ENCODE results near the gene PKP2. TPM values are rescaled to one million over a fixed set of nuclear protein-coding genes. Genes with fewer than 3 reads are reported as not detected.

PKP2 gene
- total RNA-seq, 3 donors from 2014 or later = 85.0 to 189 (median 147) TPM

- no peak overlapping the region for H3K4me3 ChIP-seq
- no peak for DNase-seq
- H3K36me3 ChIP-seq (ENCODE audit: low read depth) = no peaks in the 10 kb centered on the region
- intact Hi-C loops (cut with DNase I, micrococcal nuclease) = no loop called here
- H3K4me1 ChIP-seq (ENCODE audit: low read depth) = no peaks in the 10 kb centered on the region
- no peak for ATAC-seq
- TF ChIP-seq CTCF (IDR thresholded peaks at IDR 0.05) = no peak
- H3K9me3 ChIP-seq = no peaks in the 10 kb centered on the region
These were observed 108.2 kb downstream of the PKP2 start for GRCh38 chr12:32788405-32788804.

GRCh38 chr12:32785557-32785956 lies 111.0 kb downstream of the PKP2 start:
- no peak for ATAC-seq
- DNase-seq = no peak
- Histone ChIP-seq H3K36me3 (ENCODE audit: low read depth) (no peaks in the 10 kb centered on the region), H3K4me1 (ENCODE audit: low read depth) (no peaks in the 10 kb centered on the region), H3K9me3 (no peaks in the 10 kb centered on the region), H3K4me3 (no peak overlapping the region)
- intact Hi-C loops (cut with DNase I, micrococcal nuclease) = no loop called here
- no peak for TF ChIP-seq CTCF (IDR thresholded peaks at IDR 0.05)

GRCh38 chr12:32783029-32783428 lies 113.5 kb downstream of the PKP2 start:
- no peak for DNase-seq
- Histone ChIP-seq H3K9me3 (no peaks in the 10 kb centered on the region), H3K4me1 (ENCODE audit: low read depth) (no peaks in the 10 kb centered on the region), H3K36me3 (ENCODE audit: low read depth) (no peaks in the 10 kb centered on the region), H3K4me3 (no peak overlapping the region)
- no peak for ATAC-seq
- TF ChIP-seq CTCF (IDR thresholded peaks at IDR 0.05) = no peak
- intact Hi-C loops (cut with DNase I, micrococcal nuclease) = no loop called here

GRCh38 chr12:32780071-32780470 lies 116.5 kb downstream of the PKP2 start:
- no peak for TF ChIP-seq CTCF (IDR thresholded peaks at IDR 0.05)
- ATAC-seq = no peak
- Histone ChIP-seq H3K9me3 (no peaks in the 10 kb centered on the region), H3K4me3 (no peak overlapping the region), H3K4me1 (ENCODE audit: low read depth) (peaks cover 15% of the 10 kb centered on the region), H3K36me3 (ENCODE audit: low read depth) (no peaks in the 10 kb centered on the region)
- intact Hi-C loops (cut with DNase I, micrococcal nuclease) = no loop called here
- no peak for DNase-seq

GRCh38 chr12:32777691-32778175 lies 118.8 kb downstream of the PKP2 start:
- intact Hi-C loops (cut with DNase I, micrococcal nuclease) = no loop called here
- no peak for TF ChIP-seq CTCF (IDR thresholded peaks at IDR 0.05)
- Histone ChIP-seq H3K4me3 (no peak overlapping the region), H3K36me3 (ENCODE audit: low read depth) (no peaks in the 10 kb centered on the region), H3K4me1 (ENCODE audit: low read depth) (peaks cover 23% of the 10 kb centered on the region), H3K9me3 (no peaks in the 10 kb centered on the region)
- ATAC-seq (no peak), DNase-seq (no peak)

- no peak for DNase-seq
These were observed 119.4 kb downstream of the PKP2 start for GRCh38 chr12:32777159-32777558.

More at GRCh38 chr12:32777159-32777558, 119.4 kb downstream of the PKP2 start:
- no peaks in the 10 kb centered on the region for H3K36me3 ChIP-seq (ENCODE audit: low read depth)
- intact Hi-C loops (cut with DNase I, micrococcal nuclease) = no loop called here
- peaks cover 29% of the 10 kb centered on the region for H3K4me1 ChIP-seq (ENCODE audit: low read depth)
- no peak for ATAC-seq
- no peaks in the 10 kb centered on the region for H3K9me3 ChIP-seq
- H3K4me3 ChIP-seq = no peak overlapping the region
- no peak for TF ChIP-seq CTCF (IDR thresholded peaks at IDR 0.05)

Data from mucosa of descending colon (tissue), 3 donors.